Caki2 (cell line): ENCODE results near the gene BRD7. TPM values are rescaled to one million over a fixed set of nuclear protein-coding genes. Genes with fewer than 3 reads are reported as not detected.

ENCODE experiments used
- DNase-seq: peaks from one replicate; pipeline ENCODE4 v3.0.0-alpha.2; 2015; ENCODE audit warnings: low read depth
- in situ Hi-C: cut with HindIII; loops from 2 replicates; pipeline ENCODE4 v1.10.0; 2016; ENCODE audit warnings: low sequenced_read_pairs, low pct_unique_long_range_greater_than_20kb, mixed read lengths
- total RNA-seq: library from RNA; depleted of rRNA; stranded (reverse); fragments of >200 nt; shearing (Covaris generic); gene quantifications from 2 replicates; pipeline ENCODE4 v1.2.3, GENCODE V29; 2014; ENCODE audit warnings: low replicate concordance

Gene BRD7
- total RNA-seq, 1 experiment from 2014 or later: 37.9 TPM

DNA sequence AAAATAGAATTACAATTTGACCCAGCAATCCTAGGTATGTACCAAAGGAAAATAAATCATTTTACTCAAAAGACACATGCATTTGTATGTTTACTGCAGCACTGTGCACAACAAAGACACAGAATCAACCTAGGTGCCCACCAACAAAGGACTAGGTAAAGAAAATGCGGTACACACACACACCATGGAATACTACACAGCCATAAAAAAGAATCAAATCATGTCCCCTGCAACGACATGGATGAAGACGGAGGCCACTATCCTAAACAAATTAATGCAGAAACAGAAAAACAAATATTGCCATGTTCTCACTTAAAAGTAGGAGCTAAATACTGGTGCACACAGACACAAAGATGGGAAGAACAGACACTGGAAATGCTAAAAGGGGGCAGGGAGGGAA, 36.2 kb downstream of the BRD7 start:
- DNase-seq: no peak
- in situ Hi-C loops: no loop called here

DNA sequence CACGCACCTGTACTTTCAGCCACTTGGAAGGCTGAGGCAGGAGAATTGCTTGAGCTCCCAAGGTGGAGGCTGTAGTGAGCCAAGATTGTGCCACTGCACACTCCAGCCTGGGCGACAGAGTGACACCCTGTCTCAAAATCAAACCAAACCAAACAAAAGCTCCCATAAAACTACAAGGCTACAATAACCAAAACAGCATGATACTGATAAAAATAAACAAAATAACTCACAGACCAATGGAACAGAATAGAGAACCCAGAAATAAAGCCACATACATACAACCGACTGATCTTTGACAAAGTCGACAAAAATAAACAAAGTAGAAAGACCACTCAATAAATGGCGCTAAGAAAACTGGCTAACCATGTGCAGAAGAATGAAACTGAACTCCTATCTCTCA, 37.2 kb downstream of the BRD7 start:
- in situ Hi-C loops: no loop called here
- DNase-seq: no peak

DNA sequence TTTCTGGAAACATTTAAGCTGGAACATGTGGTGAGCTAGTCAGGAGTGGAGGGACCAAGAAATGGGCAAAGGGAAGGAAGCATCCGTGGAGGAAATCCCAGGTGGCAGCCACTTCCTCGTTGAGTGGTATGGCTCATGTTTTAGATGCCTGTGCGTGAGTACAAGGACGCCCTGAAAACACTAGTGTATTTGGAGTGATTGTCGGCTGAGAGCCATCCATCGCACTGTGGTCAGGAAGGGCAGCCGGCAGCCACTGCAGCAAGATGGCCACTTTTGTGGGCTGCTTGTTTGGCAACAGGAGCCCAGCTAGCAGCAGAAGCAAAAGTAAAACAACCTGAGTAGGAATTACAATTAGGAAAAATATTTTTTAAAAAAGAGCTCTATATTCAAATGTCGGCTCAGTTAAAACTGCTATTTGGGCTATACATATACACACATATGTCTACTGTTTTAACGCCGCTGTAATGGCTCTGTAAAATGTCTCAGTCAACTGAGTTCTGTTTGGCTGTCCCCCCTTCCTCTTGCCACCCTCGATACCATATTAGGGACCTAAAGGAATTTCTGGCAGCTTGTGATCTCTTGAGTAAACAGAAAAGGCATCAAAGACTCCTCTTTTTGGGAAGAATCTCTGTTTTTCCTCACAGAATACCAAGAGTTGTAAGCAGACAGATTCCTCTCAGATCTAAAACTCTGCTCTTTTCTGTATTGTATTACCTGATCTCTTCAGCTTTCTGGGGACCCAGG, 39.2 kb downstream of the BRD7 start:
- in situ Hi-C loops: no loop called here

DNA sequence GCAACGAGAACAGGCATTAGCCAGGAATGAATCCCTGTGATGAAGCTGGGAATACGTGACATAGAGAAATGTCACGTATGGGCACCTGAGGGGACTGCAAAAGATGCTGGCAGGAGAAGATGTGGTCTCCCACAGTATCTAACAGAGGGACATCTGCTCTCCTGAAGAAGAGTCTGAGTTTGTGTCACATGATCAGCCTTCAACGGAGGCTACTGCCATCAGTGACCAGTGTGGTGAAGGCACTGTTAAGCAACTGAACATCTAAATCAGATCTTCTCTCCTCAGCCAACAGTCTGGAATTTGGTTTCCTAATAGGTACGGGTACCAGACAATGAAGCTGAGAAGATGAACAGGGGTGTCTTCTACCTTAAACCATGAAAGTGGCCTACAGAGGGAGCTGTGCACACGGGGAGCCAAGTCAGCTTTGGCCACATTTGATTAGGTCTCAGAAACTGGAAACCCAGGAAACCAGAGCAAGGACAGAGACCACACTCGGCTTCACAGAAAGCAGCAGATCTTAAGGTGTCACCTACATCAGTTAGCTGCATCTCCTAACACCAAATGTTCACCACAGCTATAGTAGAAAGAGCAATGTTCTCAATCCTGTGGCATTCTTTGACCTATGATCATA, 41.8 kb downstream of the BRD7 start:
- in situ Hi-C loops: no loop called here
- no peak for DNase-seq

More for the DNA sequence above, 39.2 kb downstream of the BRD7 start:
- no peak for DNase-seq

DNA sequence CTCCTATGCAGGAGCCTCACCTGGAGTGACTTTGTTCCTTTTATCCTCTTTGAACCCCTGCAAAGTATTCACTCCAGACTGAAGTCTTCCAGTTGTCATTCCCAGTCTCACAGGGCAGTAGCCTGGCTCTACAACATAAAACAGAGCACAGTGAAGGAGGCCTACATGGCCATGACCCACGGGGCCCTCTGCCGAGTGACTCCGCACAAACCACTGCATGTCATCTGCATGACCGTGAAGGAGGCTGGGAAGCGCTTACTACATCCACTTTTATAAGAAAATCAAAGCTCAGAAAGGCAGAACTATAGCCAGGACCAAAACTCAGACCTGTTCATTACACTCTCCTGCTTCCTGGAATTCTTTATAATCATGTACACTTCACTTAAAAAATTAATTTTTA, 42.5 kb downstream of the BRD7 start:
- DNase-seq: no peak
- in situ Hi-C loops: no loop called here

DNA sequence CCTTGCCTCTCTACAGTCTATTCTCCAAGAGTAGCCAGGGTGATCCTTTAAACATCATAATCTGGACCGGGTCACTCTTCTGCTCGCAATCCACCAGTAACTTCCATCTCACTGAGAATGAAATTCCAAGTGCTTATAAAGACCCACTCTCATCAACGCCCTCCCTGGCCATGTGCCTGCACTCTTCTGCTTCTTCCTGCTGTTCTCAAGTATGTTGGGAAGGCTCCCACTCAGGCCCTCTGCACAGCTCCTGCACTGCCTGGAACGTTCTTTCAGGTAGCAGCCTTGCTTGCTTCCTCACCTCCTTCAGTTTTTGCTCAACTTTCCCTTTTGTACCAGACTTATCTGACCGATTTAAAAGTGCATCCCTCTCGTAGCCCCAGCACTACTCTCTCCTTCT, 44.4 kb downstream of the BRD7 start:
- no peak for DNase-seq
- in situ Hi-C loops: no loop called here

DNA sequence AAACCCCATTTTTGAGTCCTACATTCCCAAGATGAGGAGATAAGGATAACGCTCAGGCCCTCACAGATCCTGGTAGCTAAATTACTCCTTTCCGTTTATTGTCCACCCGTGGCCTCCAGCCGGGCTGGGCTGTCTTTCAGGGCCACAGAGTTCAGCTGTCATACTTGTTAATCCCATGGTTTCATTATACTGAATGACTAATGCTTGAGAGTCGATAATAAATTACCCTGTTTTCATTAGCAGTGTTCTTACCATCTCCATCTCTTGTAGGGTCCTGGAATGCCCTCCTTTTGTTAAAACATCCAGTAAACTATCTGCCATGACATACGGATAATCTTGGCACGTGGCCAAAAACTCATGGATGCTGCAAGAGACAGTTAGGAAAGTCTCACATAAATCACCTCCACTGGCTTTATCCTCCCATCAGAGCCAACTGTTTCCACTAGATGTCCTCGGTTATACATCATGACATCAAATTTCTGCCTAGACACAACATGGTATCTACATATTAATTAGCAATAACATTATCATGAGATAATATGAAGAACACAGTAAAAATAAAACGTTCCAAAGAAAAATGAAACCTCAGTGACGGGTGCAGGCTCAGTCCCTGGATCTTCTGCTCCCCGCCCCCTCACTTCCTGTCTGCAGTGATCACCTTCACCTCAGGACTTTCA, 45.3 kb downstream of the BRD7 start:
- in situ Hi-C loops: no loop called here

DNA sequence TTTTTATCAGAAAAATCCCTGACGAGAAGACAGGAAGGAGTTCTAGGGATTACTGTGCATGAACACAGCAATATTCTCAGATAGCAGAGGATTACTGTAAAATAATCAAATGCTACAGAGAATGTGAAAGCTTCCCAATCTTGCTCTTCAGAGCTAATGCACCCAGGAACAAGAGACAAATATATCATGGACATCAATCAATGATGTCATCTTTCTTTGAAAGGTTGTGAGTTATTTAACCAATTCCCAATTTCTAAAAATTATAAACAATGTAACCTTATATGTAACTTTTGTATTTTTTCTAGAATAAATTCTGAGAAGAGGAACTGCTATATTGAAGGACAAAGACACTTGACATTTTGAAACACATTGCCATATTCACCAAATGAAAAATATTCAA, 46.5 kb downstream of the BRD7 start:
- in situ Hi-C loops: no loop called here
- no peak for DNase-seq

More for the DNA sequence above, 45.3 kb downstream of the BRD7 start:
- DNase-seq: peak; percentile 40

DNA sequence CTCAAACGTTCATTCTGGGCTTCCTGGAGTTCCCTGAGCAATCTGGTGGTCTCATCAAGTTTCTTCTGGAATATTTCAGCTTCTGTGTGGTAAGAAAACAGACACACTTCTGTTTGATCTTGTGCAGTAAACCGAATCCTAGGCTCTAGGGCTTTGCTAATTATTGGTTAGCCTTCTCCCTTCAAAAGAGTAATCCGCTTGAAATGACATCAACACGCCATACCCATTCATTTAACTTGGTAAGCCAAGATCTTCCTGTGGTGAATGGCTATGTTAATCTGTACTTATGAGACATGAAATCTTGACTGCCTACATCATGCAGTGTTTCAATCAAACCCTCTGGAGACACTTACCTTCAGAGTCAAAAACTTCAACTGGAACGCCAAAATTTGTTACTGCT, 48.5 kb downstream of the BRD7 start:
- no peak for DNase-seq
- in situ Hi-C loops: no loop called here

DNA sequence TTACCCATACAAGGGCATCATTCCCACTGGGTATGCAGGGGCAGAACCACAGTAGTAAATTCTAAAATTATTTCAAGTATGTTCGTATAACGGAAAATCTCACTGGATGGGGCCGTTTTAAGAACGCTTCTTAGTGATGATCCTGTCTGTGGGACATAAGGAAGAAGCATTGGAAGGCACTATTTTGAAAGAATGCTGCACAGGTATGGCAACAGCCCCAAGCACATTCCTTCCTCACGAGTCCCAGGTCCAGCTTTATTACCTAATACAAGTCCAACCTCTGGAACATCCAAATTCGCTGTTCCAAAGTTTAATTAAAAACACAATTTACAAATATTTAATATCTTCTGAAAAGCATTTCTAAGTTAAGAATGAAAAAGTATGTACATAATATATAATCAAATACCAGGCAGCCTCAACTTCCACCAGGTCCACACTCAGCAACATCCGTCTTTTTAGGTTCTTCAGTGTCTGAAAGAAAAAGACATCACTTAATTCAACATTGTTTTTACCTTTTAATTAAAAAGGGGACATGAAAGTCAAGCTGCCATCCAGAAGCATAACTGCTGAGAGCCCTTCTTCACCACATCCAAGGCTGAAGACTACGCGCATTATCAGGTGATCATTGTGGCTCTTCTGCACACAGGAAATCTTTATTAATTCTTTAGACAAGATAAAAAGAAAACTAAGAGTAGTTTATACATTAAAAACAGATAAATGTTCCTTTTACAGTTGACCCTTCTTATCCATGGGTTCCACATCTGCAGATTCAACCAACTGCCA, 49.8 kb downstream of the BRD7 start:
- no peak for DNase-seq
- in situ Hi-C loops: no loop called here

DNA sequence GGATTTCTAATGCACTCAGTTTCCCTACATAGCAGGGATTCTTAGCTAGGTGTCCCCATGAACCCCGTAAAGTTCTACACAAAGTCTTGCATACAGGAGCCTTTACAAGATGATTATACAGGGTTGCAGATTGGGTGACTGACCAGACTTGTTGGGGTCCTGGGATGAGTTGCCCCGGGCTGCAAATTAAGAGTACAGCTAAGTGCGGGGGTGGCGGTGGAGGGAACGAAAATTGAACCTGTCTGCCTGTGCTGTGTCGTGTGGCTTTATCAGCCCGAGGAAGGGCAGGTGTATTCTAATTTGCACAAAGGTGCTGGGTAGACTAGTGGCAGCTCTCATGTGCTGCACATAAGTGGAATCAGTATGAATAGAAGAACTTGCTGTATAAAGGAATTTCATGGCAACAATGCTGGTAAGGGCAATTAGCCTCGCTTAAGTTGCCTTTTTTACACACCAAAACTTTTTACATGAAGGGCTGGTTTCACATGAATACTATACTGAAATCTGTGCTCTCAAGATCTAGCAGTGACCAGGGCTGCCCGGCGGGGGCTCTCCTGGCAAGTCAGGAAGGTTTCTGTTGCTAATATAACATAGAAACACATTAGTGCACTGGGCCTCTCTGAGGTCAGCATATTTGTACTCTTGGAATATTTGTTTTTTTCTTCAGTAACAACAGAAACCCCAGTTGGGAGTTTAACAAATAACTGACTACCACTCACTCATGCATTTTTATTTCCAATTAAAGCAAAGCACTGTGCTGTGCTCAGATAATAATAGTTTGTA, 51.7 kb downstream of the BRD7 start:
- no peak for DNase-seq
- in situ Hi-C loops: no loop called here

DNA sequence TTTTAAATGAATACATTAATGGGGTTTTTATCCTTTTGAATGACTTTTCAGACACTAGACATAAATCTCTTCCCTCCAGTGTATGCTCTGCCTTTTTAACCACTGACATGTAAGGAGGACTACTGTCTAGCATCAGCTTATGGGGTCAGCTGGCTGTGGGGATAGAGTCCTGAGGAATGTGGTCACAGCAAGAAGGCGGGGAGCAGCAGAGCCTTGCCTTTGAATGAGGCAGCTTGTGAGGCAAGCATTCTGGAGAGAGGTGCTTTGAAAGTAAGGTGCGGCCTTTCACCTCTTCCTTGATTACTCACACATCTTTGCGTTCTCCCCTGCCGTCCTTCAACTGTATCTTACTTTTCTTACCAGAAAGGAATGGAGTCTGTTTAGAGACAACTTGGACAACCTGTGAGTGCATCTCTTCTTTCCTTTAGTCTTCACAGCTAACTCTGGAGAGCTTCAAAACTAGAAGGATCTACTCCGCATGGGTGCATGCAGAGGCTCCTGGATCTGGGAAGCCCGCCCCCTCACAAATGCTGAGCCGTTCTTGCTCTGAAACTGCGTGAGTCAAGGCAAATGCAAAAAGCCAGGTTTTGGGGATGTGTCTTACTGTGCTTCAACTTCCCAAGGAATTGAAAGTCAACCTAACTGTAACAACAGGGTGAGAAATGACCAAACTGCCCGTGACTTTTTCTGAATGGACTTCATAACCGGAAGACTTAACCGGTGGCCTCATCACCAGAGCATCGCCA, 52.5 kb downstream of the BRD7 start:
- in situ Hi-C loops: no loop called here
- no peak for DNase-seq

DNA sequence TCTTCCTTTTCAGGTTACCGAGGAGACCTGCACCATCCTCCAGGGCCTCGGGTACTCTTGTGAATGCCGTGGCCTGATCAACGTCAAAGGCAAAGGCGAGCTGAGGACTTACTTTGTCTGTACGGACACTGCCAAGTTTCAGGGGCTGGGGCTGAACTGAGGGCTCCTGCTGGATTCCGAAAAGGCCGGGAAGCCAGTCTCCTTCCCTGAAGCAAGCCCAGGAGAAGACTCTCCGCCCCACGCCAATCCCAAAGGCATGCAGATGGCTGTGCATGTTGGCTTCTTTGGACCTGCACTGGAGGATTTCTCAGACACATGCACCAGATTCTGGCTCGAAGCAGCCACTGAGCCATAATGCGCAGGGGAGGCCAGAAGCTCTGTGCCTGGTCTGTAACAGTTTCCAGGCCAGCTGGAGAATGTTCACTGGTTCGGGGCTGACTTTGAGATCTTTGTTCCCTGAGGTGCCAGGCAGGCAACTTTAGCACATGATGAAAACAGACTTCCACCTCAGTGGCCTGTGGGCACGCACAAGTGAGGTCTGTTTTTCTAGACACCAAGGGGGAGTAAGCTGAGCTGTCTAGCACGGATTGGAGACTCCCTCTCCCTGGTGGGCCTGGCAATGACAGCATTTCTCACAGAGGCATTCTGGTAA, 53.3 kb downstream of the BRD7 start:
- in situ Hi-C loops: no loop called here
- DNase-seq: no peak

DNA sequence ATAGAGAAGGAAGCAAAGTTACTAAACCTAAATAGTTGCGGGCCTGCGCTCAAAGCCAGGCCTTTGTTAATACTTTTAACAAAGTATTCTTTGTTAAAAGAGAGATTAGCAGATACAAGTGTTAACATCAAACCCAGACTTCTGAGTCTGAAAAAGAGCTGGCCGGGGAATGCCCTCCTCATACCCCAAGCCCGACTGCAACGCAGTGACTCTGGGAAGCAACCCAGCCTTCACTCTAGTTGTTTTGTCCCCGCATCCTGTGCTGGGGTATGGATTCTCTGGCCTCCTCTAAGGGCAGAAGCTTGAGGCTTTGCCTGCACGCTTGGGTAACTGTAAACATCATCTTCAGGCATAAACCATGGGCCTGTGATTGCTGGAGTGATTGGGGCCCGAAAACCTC, 54.1 kb downstream of the BRD7 start:
- DNase-seq: no peak
- in situ Hi-C loops: no loop called here

DNA sequence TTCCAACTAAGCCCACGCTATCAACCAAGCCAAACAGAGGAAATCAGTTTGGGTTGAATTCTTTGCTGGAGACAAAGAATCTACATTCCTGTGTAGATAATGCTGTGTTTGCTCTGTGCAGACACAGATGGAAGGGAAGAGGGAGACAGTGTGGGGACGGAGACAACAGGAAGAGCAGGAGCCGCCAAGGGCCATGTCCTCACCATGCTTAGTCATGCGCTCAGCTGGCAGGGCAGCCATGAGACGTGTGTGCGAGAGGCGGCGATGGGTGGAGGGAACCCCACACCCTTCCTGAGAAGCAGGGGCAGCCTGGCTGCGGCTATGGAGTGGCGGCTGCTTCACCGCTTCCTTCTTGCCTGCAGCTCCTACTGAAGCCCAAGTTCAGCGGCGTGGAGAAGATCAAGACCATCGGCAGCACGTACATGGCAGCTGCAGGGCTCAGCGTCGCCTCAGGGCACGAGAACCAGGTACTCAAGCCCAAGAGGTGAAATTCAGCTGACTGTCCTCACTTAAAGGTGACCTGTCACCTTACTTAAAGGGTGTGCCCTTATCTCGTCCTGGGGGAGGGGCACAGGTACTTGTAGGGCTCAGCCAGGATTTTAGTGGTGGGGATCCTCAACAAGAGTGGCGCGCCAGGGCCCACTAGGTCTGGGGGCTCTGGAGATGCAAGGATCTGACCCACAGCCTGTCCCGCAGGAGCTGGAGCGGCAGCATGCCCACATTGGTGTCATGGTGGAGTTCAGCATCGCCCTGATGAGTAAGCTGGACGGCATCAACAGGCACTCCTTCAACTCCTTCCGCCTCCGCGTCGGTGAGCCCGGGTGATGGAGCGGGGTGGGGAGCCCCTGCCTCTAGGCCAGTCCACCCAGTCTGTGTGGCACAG, 55.0 kb downstream of the BRD7 start:
- in situ Hi-C loops: no loop called here
- no peak for DNase-seq

DNA sequence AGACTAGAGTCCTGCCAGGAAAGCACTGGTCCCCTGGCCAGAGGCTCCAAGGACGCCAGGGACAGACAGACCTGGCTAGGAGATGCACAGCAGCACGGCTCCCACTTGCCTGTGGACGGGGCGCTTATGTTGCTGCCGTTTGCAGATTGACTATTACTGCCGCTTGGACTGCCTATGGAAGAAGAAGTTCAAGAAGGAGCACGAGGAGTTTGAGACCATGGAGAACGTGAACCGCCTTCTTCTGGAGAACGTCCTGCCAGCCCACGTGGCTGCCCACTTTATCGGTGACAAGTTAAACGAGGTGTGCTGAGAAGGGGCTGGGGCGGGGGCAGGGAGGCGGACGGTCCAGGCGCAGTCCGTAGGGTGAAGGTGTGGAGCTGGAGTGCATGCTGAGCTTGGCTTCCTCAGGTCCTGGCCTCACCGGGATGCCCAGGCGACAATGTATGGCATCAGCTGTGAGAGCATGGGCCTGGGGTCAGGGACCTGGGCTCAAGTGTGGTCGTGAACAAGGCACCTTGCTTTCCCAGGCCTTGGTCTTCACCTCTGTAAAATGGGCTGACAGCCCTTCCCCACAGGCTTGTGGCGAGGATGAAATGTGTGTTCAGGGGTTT, 56.8 kb downstream of the BRD7 start:
- in situ Hi-C loops: no loop called here
- DNase-seq: no peak
